ENCODE data around the gene GLB1L2.

- TF ChIP-seq POLR2A (IDR thresholded peaks at IDR 0.05; ENCODE audit: low read length) (no peak), GATA1 (IDR thresholded peaks at IDR 0.05; ENCODE audit: low read depth, low read length) (no peak)
Measured at GRCh38 chr11:134293119-134294113, 38.4 kb upstream of the GLB1L2 start.
